ENCODE measurements around the gene UBE2I. TPM values are rescaled to one million over a fixed set of nuclear protein-coding genes. Genes with fewer than 3 reads are reported as not detected.
"Not testable (repeated sequence)": the region's sequence is repeated elsewhere in the genome, so short reads cannot be mapped to it uniquely, and the experiment has no call there.

The UBE2I gene
- total RNA-seq, 1 donor from 2014 or later = 77.2 TPM

GRCh38 chr16:1322407-1322806 is 13.0 kb downstream of the UBE2I start:
- no peak for DNase-seq
- intact Hi-C loops (cut with DNase I) = no loop called here
- no peak for ATAC-seq (ENCODE audit: poor library complexity)

DNA sequence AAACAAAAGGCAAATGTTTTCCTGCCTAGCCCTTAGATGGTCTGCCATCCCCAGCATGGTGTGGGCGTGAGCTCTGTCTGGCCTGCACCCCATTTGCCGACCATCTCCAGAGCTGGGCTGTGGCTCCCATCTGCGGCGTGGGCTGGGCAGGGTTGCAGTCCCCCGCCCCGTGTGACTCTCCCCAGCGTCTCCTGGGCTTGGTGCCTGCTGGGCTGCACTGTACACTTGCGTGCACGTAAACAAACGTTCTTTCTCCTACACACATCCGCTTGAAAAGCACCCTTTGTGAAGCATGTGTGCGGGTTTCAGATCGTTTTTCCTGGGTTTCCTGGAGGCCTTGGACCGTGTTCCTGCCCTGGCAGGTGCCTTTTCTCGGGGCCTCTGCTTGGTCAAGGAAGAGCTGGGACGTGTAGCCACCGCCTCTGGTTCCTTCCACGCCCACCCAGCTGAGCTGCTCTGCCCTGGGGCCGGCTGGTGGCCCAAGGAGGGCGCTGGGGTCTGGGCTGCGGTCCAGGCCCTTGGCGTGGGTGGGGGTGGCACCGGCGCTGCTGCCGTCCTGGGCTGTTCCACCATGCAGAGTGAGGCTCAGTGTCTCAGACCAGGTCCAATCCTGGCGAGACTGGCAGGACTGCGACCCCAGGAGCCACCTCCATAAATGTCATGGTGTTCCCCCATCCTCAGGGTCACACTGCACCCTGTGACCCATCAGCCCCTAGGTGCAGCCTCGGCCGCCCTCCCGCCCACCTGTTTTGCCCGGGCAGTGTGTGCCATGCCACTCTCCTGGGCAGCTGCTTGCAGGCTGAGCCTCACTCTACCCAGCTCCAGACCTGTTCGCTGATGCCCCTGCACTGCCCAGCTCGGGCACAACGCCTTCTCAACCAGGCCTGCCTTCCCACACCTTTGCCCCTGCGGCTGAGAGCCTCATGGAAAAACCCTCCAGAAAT is 14.1 kb downstream of the UBE2I start:
- DNase-seq = no peak
- intact Hi-C loops (cut with DNase I) = no loop called here

DNA sequence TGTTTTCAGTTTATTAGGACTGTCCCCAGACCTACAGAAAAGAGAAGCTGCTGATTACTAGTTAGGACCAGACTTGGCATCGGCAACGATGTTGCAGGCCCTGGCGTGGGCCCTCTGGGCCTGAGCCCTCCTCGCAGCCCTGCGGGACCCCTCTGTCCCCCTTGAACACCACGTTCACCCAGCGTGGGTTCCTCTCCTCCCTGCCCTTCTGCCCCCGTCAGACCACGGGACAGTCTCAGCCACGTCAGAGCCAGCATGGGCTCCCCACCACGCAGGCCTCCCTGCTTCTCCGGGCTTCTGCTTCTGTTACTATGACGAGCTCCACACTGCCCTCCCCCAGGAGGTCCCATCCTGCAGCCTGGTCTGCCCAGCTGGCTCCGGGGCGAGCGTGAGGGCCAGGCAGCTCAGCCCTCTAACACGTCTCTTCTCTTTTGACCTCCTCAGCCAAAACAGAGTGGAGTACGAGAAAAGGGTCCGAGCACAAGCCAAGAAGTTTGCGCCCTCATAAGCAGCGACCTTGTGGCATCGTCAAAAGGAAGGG is 14.9 kb downstream of the UBE2I start:
- no peak for DNase-seq
- ATAC-seq (ENCODE audit: poor library complexity) = no peak
- intact Hi-C loops (cut with DNase I) = no loop called here

More for the DNA sequence above, 14.1 kb downstream of the UBE2I start:
- ATAC-seq (ENCODE audit: poor library complexity) = no peak

DNA sequence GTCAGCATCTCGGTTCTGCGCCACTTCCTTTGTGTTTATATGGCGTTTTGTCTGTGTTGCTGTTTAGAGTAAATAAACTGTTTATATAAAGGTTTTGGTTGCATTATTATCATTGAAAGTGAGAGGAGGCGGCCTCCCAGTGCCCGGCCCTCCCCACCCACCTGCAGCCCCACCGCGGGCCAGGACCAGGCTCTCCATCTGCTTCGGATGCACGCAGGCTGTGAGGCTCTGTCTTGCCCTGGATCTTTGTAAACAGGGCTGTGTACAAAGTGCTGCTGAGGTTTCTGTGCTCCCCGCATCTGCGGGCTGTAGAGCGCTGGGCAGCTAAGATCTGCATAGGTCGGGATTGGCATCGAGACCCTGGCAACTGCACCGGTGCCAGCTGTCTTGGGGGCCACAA is 15.8 kb downstream of the UBE2I start:
- ATAC-seq (ENCODE audit: poor library complexity) = no peak
- DNase-seq = no peak
- intact Hi-C loops (cut with DNase I) = no loop called here

DNA sequence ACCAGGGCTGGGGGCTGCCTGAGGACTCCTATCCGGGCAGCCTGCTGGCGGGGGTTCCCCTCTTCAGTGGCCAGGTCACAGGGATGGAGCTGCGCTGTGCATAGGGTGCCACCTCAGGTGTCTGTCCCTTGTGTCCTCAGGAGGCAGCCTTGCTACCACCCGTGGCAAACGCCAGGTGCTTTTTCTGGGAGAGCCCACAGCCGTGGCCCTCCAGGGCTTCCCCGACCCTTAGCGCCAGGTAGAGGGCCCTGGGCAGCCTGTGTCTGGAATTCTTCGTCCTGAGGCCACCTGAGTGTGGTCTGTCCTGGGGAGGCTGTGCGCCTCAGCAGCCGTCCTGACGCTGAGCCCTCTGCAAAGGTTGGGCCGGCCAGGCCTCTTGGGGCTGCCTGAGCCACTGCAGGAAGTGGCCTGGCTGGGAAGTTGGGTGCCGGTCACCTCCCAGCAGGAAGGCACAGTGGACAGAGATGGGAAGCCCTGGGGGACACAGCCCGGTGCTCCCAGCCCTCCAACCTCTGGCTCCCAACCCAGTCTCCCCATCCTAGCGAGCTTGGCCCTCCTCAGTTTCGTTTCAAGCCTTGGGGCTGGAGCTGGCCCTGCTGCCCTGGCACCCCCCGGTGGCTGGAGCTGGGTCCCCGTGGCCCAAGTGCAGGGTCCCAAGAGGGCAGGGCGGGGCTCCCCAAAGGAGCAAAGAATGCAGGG is 16.4 kb downstream of the UBE2I start:
- intact Hi-C loops (cut with DNase I) = no loop called here
- no peak for DNase-seq
- ATAC-seq (ENCODE audit: poor library complexity) = no peak

GRCh38 chr16:1326391-1326790 is 17.0 kb downstream of the UBE2I start:
- DNase-seq = no peak
- intact Hi-C loops (cut with DNase I) = no loop called here
- no peak for ATAC-seq (ENCODE audit: poor library complexity)

DNA sequence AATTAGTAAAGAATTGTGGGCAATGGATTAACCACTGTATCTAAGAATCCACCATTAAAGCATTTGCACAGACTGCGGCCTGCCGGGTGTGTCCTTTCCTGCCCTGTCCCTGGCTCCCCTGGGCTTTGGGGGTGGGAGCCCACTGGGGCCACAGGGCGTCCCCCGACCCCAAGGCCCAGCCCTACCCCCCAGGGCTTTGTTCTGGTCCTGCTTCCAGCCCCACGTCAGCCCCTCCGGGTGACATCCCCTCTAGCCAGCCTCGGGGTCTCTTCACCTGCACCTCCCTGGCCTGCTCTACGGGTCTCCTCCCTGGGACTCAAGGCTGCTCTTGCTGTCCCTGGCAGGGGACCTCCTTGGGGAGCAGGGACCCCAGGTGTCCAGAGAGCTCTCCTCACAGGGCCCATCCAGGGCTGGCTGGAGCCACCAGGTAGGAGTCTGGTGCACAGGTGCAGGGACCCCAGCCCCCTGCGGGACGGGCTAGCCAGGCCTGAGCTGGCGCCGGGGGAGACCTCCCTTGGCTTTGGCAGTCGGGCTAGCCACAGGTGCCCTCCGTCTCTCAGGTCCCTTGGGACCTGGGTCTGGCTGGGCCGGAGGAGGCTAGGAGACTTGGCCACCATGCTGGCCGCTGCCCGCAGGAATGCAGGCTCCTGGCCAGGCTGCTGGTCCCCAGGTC is 17.6 kb downstream of the UBE2I start:
- ATAC-seq (ENCODE audit: poor library complexity) = no peak
- intact Hi-C loops (cut with DNase I) = no loop called here
- DNase-seq = no peak

GRCh38 chr16:1327619-1327947 is 18.1 kb downstream of the UBE2I start:
- DNase-seq (no peak), ATAC-seq (ENCODE audit: poor library complexity) (no peak)
- intact Hi-C loops (cut with DNase I) = no loop called here

DNA sequence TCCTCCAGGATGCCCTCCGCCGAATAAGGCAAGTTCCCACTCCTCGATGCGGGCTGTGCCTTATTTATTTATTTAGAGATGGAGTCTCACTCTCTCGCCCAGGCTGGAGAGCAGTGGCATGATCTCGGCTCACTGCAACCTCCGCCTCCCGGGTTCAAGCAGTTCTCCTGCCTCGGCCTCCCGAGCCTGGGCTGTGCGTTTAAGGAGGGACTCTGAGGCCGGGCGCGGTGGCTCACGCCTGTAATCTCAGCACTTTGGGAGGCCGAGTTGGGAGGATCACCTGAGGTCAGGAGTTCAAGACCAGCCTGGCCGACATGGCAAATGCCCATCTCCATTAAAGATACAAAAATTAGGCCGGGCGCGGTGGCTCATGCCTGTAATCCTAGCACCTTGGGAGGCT is 18.7 kb downstream of the UBE2I start:
- intact Hi-C loops (cut with DNase I); DNase-seq; ATAC-seq (ENCODE audit: poor library complexity): not testable (repeated sequence)

DNA sequence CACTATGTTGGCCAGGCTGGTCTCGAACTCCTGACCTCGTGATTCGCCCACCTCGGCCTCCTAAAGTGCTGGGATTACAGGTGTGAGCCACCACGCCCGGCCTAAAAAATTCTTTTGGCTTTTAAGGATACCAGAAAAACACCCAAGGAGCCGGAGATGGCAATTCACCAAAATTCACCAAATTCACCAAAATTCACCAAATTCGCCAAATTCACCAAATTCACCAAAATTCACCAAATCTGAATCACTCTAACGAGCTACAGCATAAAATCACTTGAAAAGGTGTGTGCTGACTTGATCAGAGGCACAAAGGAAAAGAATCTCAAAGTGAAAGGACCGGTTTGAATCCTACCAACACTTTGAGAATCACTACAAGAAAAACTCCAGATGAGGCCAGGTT is 19.5 kb downstream of the UBE2I start:
- DNase-seq; intact Hi-C loops (cut with DNase I); ATAC-seq (ENCODE audit: poor library complexity): not testable (repeated sequence)

- DNase-seq (no peak), ATAC-seq (ENCODE audit: poor library complexity) (no peak)
- intact Hi-C loops (cut with DNase I) = no loop called here
Observed at GRCh38 chr16:1330260-1330914, 21.0 kb downstream of the UBE2I start.

- ATAC-seq (ENCODE audit: poor library complexity) (no peak), DNase-seq (no peak)
- intact Hi-C loops (cut with DNase I) = loop anchor here (1.0 kb wide), 1 partner anchor 20 kb away; no protein-coding TSS in a partner anchor
Observed at GRCh38 chr16:1330931-1331711, 21.7 kb downstream of the UBE2I start.

GRCh38 chr16:1331712-1332617 is 22.5 kb downstream of the UBE2I start:
- ATAC-seq (ENCODE audit: poor library complexity) (peak; percentile 51), DNase-seq (peak; percentile 83)
- intact Hi-C loops (cut with DNase I) = loop anchor here (1.0 kb wide), 1 partner anchor 21 kb away; no protein-coding TSS in a partner anchor

DNA sequence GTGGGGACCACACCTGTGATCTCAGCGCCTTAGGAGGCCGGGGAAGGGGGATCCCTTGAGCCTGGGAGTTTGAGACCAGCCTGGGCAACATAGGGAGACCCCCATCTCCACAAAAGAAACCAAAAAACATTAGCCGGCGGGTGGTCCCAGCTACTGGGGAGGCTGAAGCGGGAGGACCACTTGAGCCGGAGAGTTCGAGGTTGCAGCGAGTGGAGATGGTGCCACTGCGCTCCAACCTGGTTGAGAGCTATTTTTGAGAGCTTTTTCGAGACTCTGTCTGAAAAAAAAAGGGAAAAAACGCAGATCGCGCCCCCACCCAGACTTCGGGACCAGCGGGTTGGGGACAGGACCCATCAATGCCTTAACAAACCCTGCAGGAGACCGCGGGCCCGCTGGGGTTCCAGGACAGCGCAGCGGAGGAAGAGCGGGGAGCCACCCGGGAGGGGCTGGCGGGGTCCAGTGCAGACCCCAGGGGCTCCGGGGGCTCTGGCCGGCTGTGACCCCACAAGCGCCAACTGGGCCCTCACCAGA is 23.2 kb downstream of the UBE2I start:
- ATAC-seq (ENCODE audit: poor library complexity) (no peak), DNase-seq (no peak)
- intact Hi-C loops (cut with DNase I) = no loop called here

DNA sequence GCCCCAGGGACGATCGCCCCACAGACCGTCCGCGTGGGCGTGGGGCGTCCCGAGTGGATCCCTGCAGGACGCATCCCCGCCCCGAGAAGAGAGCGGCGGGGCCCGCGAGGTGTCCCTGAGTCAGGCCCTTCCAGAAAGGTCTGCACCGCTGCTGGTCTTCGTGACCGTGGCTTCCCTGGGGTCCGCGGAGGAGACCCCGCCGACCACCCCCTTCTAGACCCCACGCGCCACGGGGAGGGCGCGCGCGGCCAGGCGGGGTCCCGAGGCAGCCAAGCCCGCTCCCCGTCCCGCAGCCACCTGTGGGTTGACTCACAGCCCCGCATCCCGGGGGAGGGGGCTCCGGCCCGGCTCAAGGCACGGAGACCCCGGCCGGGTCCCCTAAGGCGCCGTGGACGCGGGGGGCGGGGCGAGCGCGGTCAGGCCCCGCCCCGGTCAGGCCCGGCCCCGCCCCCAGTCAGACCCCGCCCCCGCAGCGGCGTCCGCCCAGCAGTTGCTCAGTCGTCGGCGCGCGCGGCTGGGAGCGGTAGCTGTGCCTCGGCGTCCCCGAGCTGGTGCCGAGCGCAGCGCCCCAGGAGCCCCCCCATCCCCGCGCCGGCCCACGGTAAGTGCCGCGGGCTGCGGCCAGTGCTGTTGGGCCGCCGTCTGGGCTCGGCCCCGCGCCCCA is 23.8 kb downstream of the UBE2I start, which contains the start of gene BAIAP3:
TSS of gene BAIAP3 (plus strand) at position 497 of the 664 bp plus-strand sequence. CDS start 4,905 bp downstream, outside the sequence.
- ATAC-seq (ENCODE audit: poor library complexity) (peak; percentile 83), DNase-seq (peak; percentile 63)
- intact Hi-C loops (cut with DNase I) = no loop called here
